Caco-2 (cell line): ENCODE measurements around the gene PRKCSH. TPM values are rescaled to one million over a fixed set of nuclear protein-coding genes. Genes with fewer than 3 reads are reported as not detected.

Experiments
- BruUV-seq: library from RNA; stranded (reverse); fragments of 400-500 nt; replicated peaks from 2 replicates; lab custom pipeline; 2021; lab: Mats Ljungman, UMichigan
- CTCF ChIA-PET: fragments of 300-600 bp; sonication (Branson Sonifier 250); formaldehyde crosslinking; loops from one replicate; lab custom pipeline; 2022; ENCODE audit warnings: antibody characterized with exemption; lab: Charles Lee
- POLR2A ChIA-PET: fragments of 300-600 bp; sonication (Branson Sonifier 250); formaldehyde crosslinking; loops from one replicate; lab custom pipeline; 2022; ENCODE audit warnings: antibody characterized with exemption; lab: Charles Lee
- DNase-seq, 2 experiments: peaks; one replicate each; pipeline versions ENCODE4 v3.0.0 to v3.0.0-alpha.2; 2020 to 2022
- H3K27me3 ChIP-seq: replicated peaks from 2 replicates; pipeline ENCODE4 v1.6.0; 2011; ENCODE audit warnings: low read length; ENCODE audit not compliant: control insufficient read depth, insufficient read depth
- H3K36me3 ChIP-seq: 2 replicates; pipeline ENCODE4 v1.5.1; 2011; ENCODE audit warnings: low read length; ENCODE audit not compliant: control insufficient read depth, insufficient read depth
- H3K4me1 ChIP-seq: fragments of 250-450 bp; sonication (Bioruptor Pico); 2 replicates; pipeline ENCODE4 v1.5.1; 2020; ENCODE audit warnings: mild to moderate bottlenecking
- H3K4me3 ChIP-seq: 2 replicates; pipeline ENCODE4 v1.5.1; 2011; ENCODE audit warnings: low read depth, mild to moderate bottlenecking, control low read depth, low read length
- H3K9me3 ChIP-seq: fragments of 250-450 bp; sonication (Bioruptor Pico); 2 replicates; pipeline ENCODE4 v1.5.1; 2020; ENCODE audit warnings: mild to moderate bottlenecking, moderate library complexity
- H3K27ac Mint-ChIP-seq: one replicate; pipeline ENCODE4 v1.8.0; 2022; ENCODE audit warnings: mixed read lengths; ENCODE audit not compliant: unreplicated experiment
- H3K27me3 Mint-ChIP-seq: one replicate; pipeline ENCODE4 v1.8.0; 2022; ENCODE audit warnings: mixed read lengths; ENCODE audit not compliant: insufficient read depth, unreplicated experiment
- H3K36me3 Mint-ChIP-seq: one replicate; pipeline ENCODE4 v1.8.0; 2022; ENCODE audit warnings: mild to moderate bottlenecking, mixed read lengths; ENCODE audit not compliant: insufficient read depth, unreplicated experiment
- H3K4me1 Mint-ChIP-seq: one replicate; pipeline ENCODE4 v1.8.0; 2022; ENCODE audit warnings: low read depth, mixed read lengths; ENCODE audit not compliant: unreplicated experiment
- H3K4me3 Mint-ChIP-seq: one replicate; pipeline ENCODE4 v1.8.0; 2022; ENCODE audit warnings: mild to moderate bottlenecking, moderate library complexity, mixed read lengths; ENCODE audit not compliant: unreplicated experiment
- H3K9me3 Mint-ChIP-seq: one replicate; pipeline ENCODE4 v1.8.0; 2022; ENCODE audit warnings: mixed read lengths; ENCODE audit not compliant: unreplicated experiment
- intact Hi-C: fragments of 100-400 bp; cut with micrococcal nuclease; formaldehyde crosslinking; loops from one replicate; pipeline ENCODE4 v1.10.0; 2022; ENCODE audit not compliant: unreplicated experiment
- total RNA-seq: library from RNA; stranded (reverse); gene quantifications from 2 replicates; pipeline ENCODE4 v1.2.3, GENCODE V29; 2022
- TF ChIP-seq, protein P1 (sequence below), 2 experiments: fragments of 200-600 bp in 1 of 2; IDR thresholded peaks; 1 replicate in 1 of 2; 2 replicates in 1 of 2; pipeline versions ENCODE4 v1.5.1 to v1.8.0; 2011 to 2022; ENCODE audit warnings: antibody characterized with exemption in 1 of 2, control low read depth in 1 of 2, inconsistent platforms in 1 of 2, low read depth in 1 of 2, low read length in 1 of 2, mild to moderate bottlenecking in 1 of 2, moderate library complexity in 1 of 2; ENCODE audit not compliant: insufficient read depth in 1 of 2, severe bottlenecking in 1 of 2, unreplicated experiment in 1 of 2

PRKCSH gene
- total RNA-seq, 1 experiment from 2014 or later: 456 TPM

DNA sequence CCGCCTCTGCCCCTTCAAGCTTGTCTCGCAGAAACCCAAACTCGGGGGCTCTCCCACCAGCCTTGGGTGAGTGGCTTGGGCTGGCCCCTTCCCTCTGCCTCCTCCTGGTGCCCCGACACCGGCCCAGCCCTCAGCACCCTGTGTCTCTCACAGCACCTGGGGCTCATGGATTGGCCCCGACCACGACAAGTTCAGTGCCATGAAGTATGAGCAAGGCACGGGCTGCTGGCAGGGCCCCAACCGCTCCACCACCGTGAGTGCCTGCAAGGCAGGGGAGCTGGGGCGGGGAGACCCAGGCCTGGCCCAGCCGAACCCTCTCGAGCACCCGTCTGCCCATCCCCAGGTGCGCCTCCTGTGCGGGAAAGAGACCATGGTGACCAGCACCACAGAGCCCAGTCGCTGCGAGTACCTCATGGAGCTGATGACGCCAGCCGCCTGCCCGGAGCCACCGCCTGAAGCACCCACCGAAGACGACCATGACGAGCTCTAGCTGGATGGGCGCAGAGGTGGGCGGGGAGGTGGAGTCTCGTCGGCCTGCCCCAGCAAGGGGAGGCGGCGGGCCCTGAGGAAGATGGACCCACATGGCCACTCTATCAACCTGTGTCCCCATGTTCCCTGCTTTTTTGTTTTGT lies 13.6 kb downstream of the PRKCSH start:
- Mint-ChIP-seq H3K27ac (no peak overlapping the region), H3K36me3 (peaks cover 51% of the 10 kb centered on the region), H3K27me3 (no peaks in the 10 kb centered on the region), H3K4me3 (no peak overlapping the region), H3K4me1 (no peaks in the 10 kb centered on the region), H3K9me3 (no peaks in the 10 kb centered on the region)
- no TSS peak for BruUV-seq
- ChIA-PET POLR2A (no interaction called here), CTCF (no interaction called here)
- intact Hi-C loops: no loop called here
- Histone ChIP-seq H3K36me3 (peaks cover 2% of the 10 kb centered on the region), H3K4me1 (no peaks in the 10 kb centered on the region), H3K27me3 (no peaks in the 10 kb centered on the region), H3K4me3 (no peak overlapping the region), H3K9me3 (no peaks in the 10 kb centered on the region)
- no peak for DNase-seq
- TF ChIP-seq, protein P1, sequence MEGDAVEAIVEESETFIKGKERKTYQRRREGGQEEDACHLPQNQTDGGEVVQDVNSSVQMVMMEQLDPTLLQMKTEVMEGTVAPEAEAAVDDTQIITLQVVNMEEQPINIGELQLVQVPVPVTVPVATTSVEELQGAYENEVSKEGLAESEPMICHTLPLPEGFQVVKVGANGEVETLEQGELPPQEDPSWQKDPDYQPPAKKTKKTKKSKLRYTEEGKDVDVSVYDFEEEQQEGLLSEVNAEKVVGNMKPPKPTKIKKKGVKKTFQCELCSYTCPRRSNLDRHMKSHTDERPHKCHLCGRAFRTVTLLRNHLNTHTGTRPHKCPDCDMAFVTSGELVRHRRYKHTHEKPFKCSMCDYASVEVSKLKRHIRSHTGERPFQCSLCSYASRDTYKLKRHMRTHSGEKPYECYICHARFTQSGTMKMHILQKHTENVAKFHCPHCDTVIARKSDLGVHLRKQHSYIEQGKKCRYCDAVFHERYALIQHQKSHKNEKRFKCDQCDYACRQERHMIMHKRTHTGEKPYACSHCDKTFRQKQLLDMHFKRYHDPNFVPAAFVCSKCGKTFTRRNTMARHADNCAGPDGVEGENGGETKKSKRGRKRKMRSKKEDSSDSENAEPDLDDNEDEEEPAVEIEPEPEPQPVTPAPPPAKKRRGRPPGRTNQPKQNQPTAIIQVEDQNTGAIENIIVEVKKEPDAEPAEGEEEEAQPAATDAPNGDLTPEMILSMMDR (IDR thresholded peaks at IDR 0.05; ENCODE audit: insufficient read depth in 1 of 2, low read depth in 1 of 2, low read length in 1 of 2, severe bottlenecking in 1 of 2, unreplicated experiment in 1 of 2): no peak

DNA sequence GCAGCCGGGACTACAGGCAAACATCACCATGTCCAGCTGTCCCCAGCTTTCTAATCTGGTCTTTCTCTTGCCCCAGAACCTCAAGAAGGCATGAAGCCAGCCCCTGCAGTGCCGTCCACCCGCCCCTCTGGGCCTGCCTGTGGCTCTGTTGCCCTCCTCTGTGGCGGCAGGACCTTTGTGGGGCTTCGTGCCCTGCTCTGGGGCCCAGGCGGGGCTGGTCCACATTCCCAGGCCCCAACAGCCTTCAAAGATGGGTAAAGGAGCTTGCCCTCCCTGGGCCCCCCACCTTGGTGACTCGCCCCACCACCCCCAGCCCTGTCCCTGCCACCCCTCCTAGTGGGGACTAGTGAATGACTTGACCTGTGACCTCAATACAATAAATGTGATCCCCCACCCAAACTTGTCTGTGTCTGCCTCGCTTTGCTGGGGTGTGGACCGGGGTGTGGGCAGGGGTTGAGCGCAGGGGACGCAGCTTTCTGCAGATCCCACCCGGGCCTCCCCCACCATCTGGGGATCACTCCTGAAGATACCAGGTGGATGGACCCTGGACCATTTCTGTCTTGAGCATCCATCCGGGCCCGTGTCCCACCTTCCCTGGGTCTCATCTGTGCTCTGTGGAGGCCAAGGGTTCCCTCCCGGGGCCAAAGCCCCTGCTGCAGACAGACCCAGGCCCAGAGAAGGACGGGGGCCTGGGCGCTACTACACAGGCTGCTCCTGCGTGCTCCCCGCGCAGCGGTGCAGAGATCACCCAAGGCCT lies 15.3 kb downstream of the PRKCSH start:
- H3K4me3 ChIP-seq: no peak overlapping the region
- intact Hi-C loops: no loop called here
- no peaks in the 10 kb centered on the region for H3K27me3 ChIP-seq
- no peaks in the 10 kb centered on the region for H3K27me3 Mint-ChIP-seq
- H3K4me1 Mint-ChIP-seq: no peaks in the 10 kb centered on the region
- POLR2A ChIA-PET: no interaction called here
- DNase-seq: no peak
- H3K27ac Mint-ChIP-seq: no peak overlapping the region
- H3K9me3 ChIP-seq: no peaks in the 10 kb centered on the region
- CTCF ChIA-PET: interaction anchor here (1.0 kb wide), 1 partner anchor 66 kb away, joined by 4 read pairs; no protein-coding TSS in a partner anchor
- BruUV-seq: no TSS peak
- no peaks in the 10 kb centered on the region for H3K9me3 Mint-ChIP-seq
- TF ChIP-seq, protein P1 (IDR thresholded peaks at IDR 0.05; ENCODE audit: insufficient read depth in 1 of 2, low read depth in 1 of 2, low read length in 1 of 2, severe bottlenecking in 1 of 2, unreplicated experiment in 1 of 2): no peak
- H3K36me3 Mint-ChIP-seq: peaks cover 40% of the 10 kb centered on the region
- H3K36me3 ChIP-seq: peaks cover 2% of the 10 kb centered on the region
- H3K4me1 ChIP-seq: no peaks in the 10 kb centered on the region
- H3K4me3 Mint-ChIP-seq: no peak overlapping the region

DNA sequence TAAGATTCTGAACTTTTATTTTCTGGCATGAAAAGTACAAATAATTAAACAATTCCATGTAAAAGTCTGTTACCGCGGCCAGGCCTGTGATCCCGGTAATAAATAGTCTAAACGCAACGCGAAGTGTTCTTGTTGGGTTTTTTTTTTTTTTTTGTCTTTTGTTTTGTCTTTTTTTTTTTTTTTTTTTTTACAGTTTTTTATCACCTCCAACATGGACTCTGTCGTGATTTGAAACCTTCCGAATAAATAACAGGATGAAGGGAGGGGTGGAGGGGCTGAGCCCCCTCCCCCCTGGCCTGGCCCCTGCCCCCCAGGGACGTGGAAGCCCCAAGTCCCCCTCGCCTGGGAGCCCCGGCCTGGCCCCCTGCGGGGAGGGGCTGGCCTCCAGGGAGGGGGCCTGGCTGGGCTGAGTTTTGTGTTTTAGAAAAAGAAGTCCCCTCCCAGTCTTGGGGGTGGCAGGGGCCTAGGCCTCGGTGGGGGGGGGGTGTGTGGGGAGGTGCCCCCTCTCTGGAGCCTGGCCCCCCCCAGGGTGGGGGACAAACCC lies 16.0 kb downstream of the PRKCSH start:
- Mint-ChIP-seq H3K36me3 (peaks cover 39% of the 10 kb centered on the region), H3K9me3 (no peaks in the 10 kb centered on the region), H3K27ac (no peak overlapping the region), H3K27me3 (no peaks in the 10 kb centered on the region), H3K4me1 (no peaks in the 10 kb centered on the region), H3K4me3 (no peak overlapping the region)
- ChIA-PET POLR2A (no interaction called here), CTCF (interaction anchor here (0.8 kb wide), 1 partner anchor 70 kb away, joined by 4 read pairs; no protein-coding TSS in a partner anchor)
- no TSS peak for BruUV-seq
- H3K36me3 ChIP-seq: peaks cover 2% of the 10 kb centered on the region
- no peaks in the 10 kb centered on the region for H3K9me3 ChIP-seq
- TF ChIP-seq, protein P1 (IDR thresholded peaks at IDR 0.05; ENCODE audit: insufficient read depth in 1 of 2, low read depth in 1 of 2, low read length in 1 of 2, severe bottlenecking in 1 of 2, unreplicated experiment in 1 of 2): no peak
- intact Hi-C loops: no loop called here
- H3K27me3 ChIP-seq: no peaks in the 10 kb centered on the region
- DNase-seq: no peak
- no peaks in the 10 kb centered on the region for H3K4me1 ChIP-seq
- H3K4me3 ChIP-seq: no peak overlapping the region
